H9 (cell line): ENCODE results near the gene ERF. TPM values are rescaled to one million over a fixed set of nuclear protein-coding genes. Genes with fewer than 3 reads are reported as not detected.

Experiments used
- DNase-seq: peaks from one replicate; pipeline ENCODE4 v3.0.0-alpha.2; 2017
- H2AFZ ChIP-seq: one replicate; pipeline ENCODE4 v1.6.1; 2013; ENCODE audit warnings: mild to moderate bottlenecking, low read length, control low read depth, moderate library complexity
- H2AK5ac ChIP-seq: 2 replicates; pipeline ENCODE4 v1.6.1; 2013; ENCODE audit warnings: low read length, control low read depth, mixed read lengths; ENCODE audit not compliant: insufficient read length
- H2BK120ac ChIP-seq: one replicate; pipeline ENCODE4 v1.6.1; 2013; ENCODE audit warnings: low read depth, mild to moderate bottlenecking, low read length, control low read depth, inconsistent platforms; ENCODE audit not compliant: poor library complexity, severe bottlenecking
- H2BK12ac ChIP-seq: 2 replicates; pipeline ENCODE4 v1.6.1; 2013; ENCODE audit warnings: low read length, control low read depth, mixed read lengths, low read depth; ENCODE audit not compliant: insufficient read length
- H2BK15ac ChIP-seq: 2 replicates; pipeline ENCODE4 v1.6.1; 2013; ENCODE audit warnings: low read depth, low read length, control low read depth
- H2BK20ac ChIP-seq: one replicate; pipeline ENCODE4 v1.6.1; 2013; ENCODE audit warnings: low read depth, mild to moderate bottlenecking, low read length, control low read depth, inconsistent platforms; ENCODE audit not compliant: poor library complexity, severe bottlenecking
- H2BK5ac ChIP-seq: 2 replicates; pipeline ENCODE4 v1.6.1; 2013; ENCODE audit warnings: low read length, control low read depth, mixed read lengths; ENCODE audit not compliant: insufficient read length
- H3K14ac ChIP-seq: 2 replicates; pipeline ENCODE4 v1.6.1; 2013; ENCODE audit warnings: low read length, control low read depth; ENCODE audit not compliant: insufficient read depth
- H3K18ac ChIP-seq: 2 replicates; pipeline ENCODE4 v1.6.1; 2013; ENCODE audit warnings: low read depth, mild to moderate bottlenecking, mixed read lengths, low read length, control low read depth; ENCODE audit not compliant: insufficient read length
- H3K23ac ChIP-seq: 2 replicates; pipeline ENCODE4 v1.6.1; 2013; ENCODE audit warnings: low read length, control low read depth, mixed read lengths, low read depth; ENCODE audit not compliant: insufficient read length
- H3K23me2 ChIP-seq: 2 replicates; pipeline ENCODE4 v1.6.1; 2013; ENCODE audit warnings: low read depth, mild to moderate bottlenecking, mixed read lengths, low read length, control low read depth; ENCODE audit not compliant: insufficient read length, poor library complexity, severe bottlenecking
- H3K27ac ChIP-seq: 2 replicates; pipeline ENCODE4 v1.5.1; 2013; ENCODE audit warnings: low read length, control low read depth, mixed read lengths, low read depth; ENCODE audit not compliant: insufficient read length
- H3K27me3 ChIP-seq: 2 replicates; pipeline ENCODE4 v1.6.1; 2013; ENCODE audit warnings: low read length, control low read depth, inconsistent platforms; ENCODE audit not compliant: insufficient read depth
- H3K4ac ChIP-seq: 2 replicates; pipeline ENCODE4 v1.6.1; 2013; ENCODE audit warnings: low read depth, mild to moderate bottlenecking, control low read depth, inconsistent platforms, low read length, moderate library complexity
- H3K4me1 ChIP-seq: 2 replicates; pipeline ENCODE4 v1.6.1; 2013; ENCODE audit warnings: low read length, control low read depth, inconsistent platforms; ENCODE audit not compliant: insufficient read depth
- H3K4me2 ChIP-seq: 2 replicates; pipeline ENCODE4 v1.6.1; 2013; ENCODE audit warnings: low read length, control low read depth, mixed read lengths; ENCODE audit not compliant: insufficient read length, insufficient read depth
- H3K56ac ChIP-seq: 2 replicates; pipeline ENCODE4 v1.6.1; 2013; ENCODE audit warnings: low read depth, mild to moderate bottlenecking, mixed read lengths, low read length, control low read depth; ENCODE audit not compliant: insufficient read length
- H3K79me1 ChIP-seq: 2 replicates; pipeline ENCODE4 v1.6.1; 2013; ENCODE audit warnings: low read depth, mild to moderate bottlenecking, moderate library complexity, low read length, control low read depth, inconsistent platforms; ENCODE audit not compliant: insufficient read depth, poor library complexity, severe bottlenecking
- H3K79me2 ChIP-seq: 2 replicates; pipeline ENCODE4 v1.6.1; 2013; ENCODE audit warnings: low read length, control low read depth, inconsistent platforms; ENCODE audit not compliant: insufficient read depth
- H3K9ac ChIP-seq: 2 replicates; pipeline ENCODE4 v1.6.1; 2013; ENCODE audit warnings: low read length, control low read depth, mixed read lengths; ENCODE audit not compliant: insufficient read length; ENCODE audit errors: extremely low read depth
- H3K9me3 ChIP-seq: one replicate; pipeline ENCODE4 v1.6.1; 2013; ENCODE audit warnings: low read depth, low read length, inconsistent platforms; ENCODE audit not compliant: control insufficient read depth
- H3T11ph ChIP-seq: one replicate; pipeline ENCODE4 v1.6.1; 2013; ENCODE audit warnings: mild to moderate bottlenecking, low read length, control low read depth, inconsistent platforms
- H4K20me1 ChIP-seq: one replicate; pipeline ENCODE4 v1.6.1; 2013; ENCODE audit not compliant: control insufficient read depth, insufficient read length, insufficient read depth
- H4K5ac ChIP-seq: 2 replicates; pipeline ENCODE4 v1.6.1; 2013; ENCODE audit warnings: low read depth, mild to moderate bottlenecking, mixed read lengths, low read length, control low read depth; ENCODE audit not compliant: insufficient read length
- H4K8ac ChIP-seq: replicated peaks from 2 replicates; pipeline ENCODE4 v1.6.1; 2013; ENCODE audit warnings: low read length, control low read depth, mixed read lengths, low read depth; ENCODE audit not compliant: insufficient read length
- H4K91ac ChIP-seq: 2 replicates; pipeline ENCODE4 v1.6.1; 2013; ENCODE audit warnings: low read depth, mild to moderate bottlenecking, moderate library complexity, mixed read lengths, low read length, control low read depth; ENCODE audit not compliant: insufficient read length
- H3K27ac Mint-ChIP-seq, 3 experiments: 2 replicates in 2 of 3; 3 replicates in 1 of 3; pipeline ENCODE4 v1.8.0; 2020 to 2021; ENCODE audit warnings: mixed read lengths in 3 of 3, mild to moderate bottlenecking in 1 of 3, moderate library complexity in 1 of 3
- H3K27me3 Mint-ChIP-seq: 2 replicates; pipeline ENCODE4 v1.8.0; 2021; ENCODE audit warnings: low read depth, mild to moderate bottlenecking, moderate library complexity, mixed read lengths
- H3K36me3 Mint-ChIP-seq, 3 experiments: 2 replicates in 2 of 3; 3 replicates in 1 of 3; pipeline ENCODE4 v1.8.0; 2020 to 2021; ENCODE audit warnings: low read depth in 3 of 3, mixed read lengths in 3 of 3; ENCODE audit not compliant: insufficient read depth in 1 of 3
- H3K4me1 Mint-ChIP-seq, 2 experiments: 2 replicates each; pipeline ENCODE4 v1.8.0; 2020; ENCODE audit warnings: mixed read lengths in 2 of 2
- H3K4me3 Mint-ChIP-seq, 2 experiments: 2 replicates in 1 of 2; 3 replicates in 1 of 2; pipeline ENCODE4 v1.8.0; 2020 to 2021; ENCODE audit warnings: mild to moderate bottlenecking in 2 of 2, mixed read lengths in 2 of 2, moderate library complexity in 1 of 2
- H3K9me3 Mint-ChIP-seq, 2 experiments: 2 replicates in 1 of 2; 3 replicates in 1 of 2; pipeline ENCODE4 v1.8.0; 2020; ENCODE audit warnings: mild to moderate bottlenecking in 2 of 2, mixed read lengths in 2 of 2, moderate library complexity in 1 of 2
- WGBS: extraction: QIAGEN DNeasy Blood & Tissue Kit; methylation state at CpG from one replicate; pipeline ENCODE4 v1.1.7; 2013; ENCODE audit warnings: missing lambda C conversion rate, low lambda C conversion rate, mixed read lengths; ENCODE audit not compliant: insufficient read length; ENCODE audit errors: extremely low coverage; 5-methylcytosine and 5-hydroxymethylcytosine counted together
- total RNA-seq: library from RNA; stranded (reverse); gene quantifications from 2 replicates; pipeline ENCODE4 v1.2.1, GENCODE V29; 2021
- TF ChIP-seq, protein P1 (sequence below): fragments of 200-600 bp; sonication (generic); conservative IDR thresholded peaks from 3 replicates; pipeline ENCODE4 v1.8.0; 2021; ENCODE audit warnings: antibody characterized with exemption, mild to moderate bottlenecking

ERF gene
- total RNA-seq, 1 experiment from 2014 or later, result 126 TPM

DNA sequence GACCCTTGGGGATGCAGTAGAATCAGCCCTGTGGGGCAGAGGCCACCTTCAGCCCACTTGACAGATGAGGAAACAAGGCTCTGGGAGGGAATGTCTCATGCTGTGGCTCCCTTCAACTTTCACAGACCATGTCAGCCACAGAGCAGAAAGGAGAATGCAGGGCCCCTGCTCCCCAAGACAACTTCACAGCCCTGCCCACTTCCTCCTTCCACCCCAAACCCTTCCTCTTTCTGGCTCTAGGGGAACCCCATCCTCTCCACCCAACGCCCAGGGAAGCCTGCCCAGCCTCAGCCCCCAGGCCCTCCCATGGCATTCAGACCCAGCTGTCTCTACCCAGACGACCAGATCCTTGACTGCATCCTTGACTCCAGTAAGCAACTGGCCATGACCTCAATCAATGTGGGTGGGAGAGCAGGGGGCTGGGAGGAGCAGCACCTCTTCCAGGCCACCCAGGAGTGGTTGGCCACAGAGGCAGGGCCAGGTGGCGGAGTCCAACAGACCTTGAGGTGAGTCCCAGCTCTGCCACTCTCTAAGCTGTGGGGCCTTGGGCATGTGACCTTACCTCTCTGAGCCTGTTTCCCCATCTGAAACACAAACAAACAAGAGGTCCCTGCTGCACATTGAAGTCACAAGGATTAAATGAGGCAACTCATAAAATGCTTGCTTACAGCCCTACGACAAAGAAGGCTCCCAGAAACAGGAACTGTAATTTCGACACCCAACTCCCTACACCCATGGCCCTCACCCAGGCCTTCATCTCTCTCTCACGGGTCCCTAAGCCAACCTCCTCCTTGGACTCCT lies 53.2 kb downstream of the ERF start:
- H3K36me3 Mint-ChIP-seq, result peaks cover 50 to 89% (median 85%) of the 10 kb centered on the region in 3 experiments
- H2AK5ac ChIP-seq, result no peak overlapping the region
- no peak overlapping the region for H4K91ac ChIP-seq
- no peak overlapping the region for H3K27ac ChIP-seq
- H3K4me1 ChIP-seq, result peaks cover 4% of the 10 kb centered on the region; the same call in 1 of the 2 replicates
- no peaks in the 10 kb centered on the region for H3K27me3 ChIP-seq
- H3K9me3 ChIP-seq, result no peaks in the 10 kb centered on the region
- H3K4me3 Mint-ChIP-seq, result no peak overlapping the region
- H3K56ac ChIP-seq, result no peak overlapping the region
- H4K8ac ChIP-seq, result no peak overlapping the region
- H2BK5ac ChIP-seq, result no peak overlapping the region
- H2BK15ac ChIP-seq, result no peak overlapping the region
- H3K14ac ChIP-seq, result no peak overlapping the region
- H3K79me2 ChIP-seq, result peaks cover 6% of the 10 kb centered on the region; the same call in 1 of the 2 replicates
- no peak overlapping the region for H2BK120ac ChIP-seq
- no peak overlapping the region for H3T11ph ChIP-seq
- H3K27ac Mint-ChIP-seq, result peak overlapping the region; percentile 50 to 59 (median 55); a peak in 4 of 7 replicates
- no peak overlapping the region for H3K4me2 ChIP-seq
- no peaks in the 10 kb centered on the region for H3K27me3 Mint-ChIP-seq
- H3K9ac ChIP-seq, result no peak overlapping the region
- peaks cover 4% of the 10 kb centered on the region for H3K79me1 ChIP-seq
- no peak overlapping the region for H4K5ac ChIP-seq
- H3K18ac ChIP-seq, result no peak overlapping the region
- no peak overlapping the region for H2AFZ ChIP-seq
- no CpG with 5 or more reads among the region's 6 CpGs for WGBS
- no peak overlapping the region for H3K23ac ChIP-seq
- peaks cover 43 to 62% of the 10 kb centered on the region in 2 experiments for H3K4me1 Mint-ChIP-seq
- H3K9me3 Mint-ChIP-seq, result no peaks in the 10 kb centered on the region; a peak in 1 of 5 replicates
- peaks cover 2% of the 10 kb centered on the region for H3K23me2 ChIP-seq
- H2BK20ac ChIP-seq, result no peak overlapping the region
- no peaks in the 10 kb centered on the region for H4K20me1 ChIP-seq
- DNase-seq, result no peak
- H2BK12ac ChIP-seq, result no peak overlapping the region
- H3K4ac ChIP-seq, result no peak overlapping the region
- TF ChIP-seq, protein P1, sequence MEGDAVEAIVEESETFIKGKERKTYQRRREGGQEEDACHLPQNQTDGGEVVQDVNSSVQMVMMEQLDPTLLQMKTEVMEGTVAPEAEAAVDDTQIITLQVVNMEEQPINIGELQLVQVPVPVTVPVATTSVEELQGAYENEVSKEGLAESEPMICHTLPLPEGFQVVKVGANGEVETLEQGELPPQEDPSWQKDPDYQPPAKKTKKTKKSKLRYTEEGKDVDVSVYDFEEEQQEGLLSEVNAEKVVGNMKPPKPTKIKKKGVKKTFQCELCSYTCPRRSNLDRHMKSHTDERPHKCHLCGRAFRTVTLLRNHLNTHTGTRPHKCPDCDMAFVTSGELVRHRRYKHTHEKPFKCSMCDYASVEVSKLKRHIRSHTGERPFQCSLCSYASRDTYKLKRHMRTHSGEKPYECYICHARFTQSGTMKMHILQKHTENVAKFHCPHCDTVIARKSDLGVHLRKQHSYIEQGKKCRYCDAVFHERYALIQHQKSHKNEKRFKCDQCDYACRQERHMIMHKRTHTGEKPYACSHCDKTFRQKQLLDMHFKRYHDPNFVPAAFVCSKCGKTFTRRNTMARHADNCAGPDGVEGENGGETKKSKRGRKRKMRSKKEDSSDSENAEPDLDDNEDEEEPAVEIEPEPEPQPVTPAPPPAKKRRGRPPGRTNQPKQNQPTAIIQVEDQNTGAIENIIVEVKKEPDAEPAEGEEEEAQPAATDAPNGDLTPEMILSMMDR, result no peak
